OCI-LY7 (cell line): ENCODE measurements around the gene CHST8. TPM values are rescaled to one million over a fixed set of nuclear protein-coding genes. Genes with fewer than 3 reads are reported as not detected.

ENCODE experiments used
- BruUV-seq: library from RNA; stranded (reverse); fragments of 400-500 nt; replicated peaks from 2 replicates; lab custom pipeline; 2021; lab: Mats Ljungman, UMichigan
- CTCF ChIA-PET: fragments of 300-600 bp; sonication (Branson Sonifier 250); formaldehyde crosslinking; loops from one replicate; lab custom pipeline; 2022; ENCODE audit warnings: antibody characterized with exemption; ENCODE audit not compliant: unreplicated experiment; lab: Charles Lee
- POLR2A ChIA-PET: fragments of 300-600 bp; sonication (Branson Sonifier 250); formaldehyde crosslinking; loops from one replicate; lab custom pipeline; 2022; ENCODE audit warnings: antibody characterized with exemption; lab: Charles Lee
- DNase-seq: peaks from one replicate; pipeline ENCODE4 v3.0.0-alpha.2; 2015; ENCODE audit warnings: low spot score
- H2AFZ ChIP-seq: fragments of 200-600 bp; sonication (generic), shearing (Covaris generic); 2 replicates; pipeline ENCODE4 v1.6.1; 2014; ENCODE audit warnings: mild to moderate bottlenecking, antibody characterized with exemption, low read length, moderate library complexity
- H3K27ac ChIP-seq: fragments of 200-600 bp; sonication (generic); 2 replicates; pipeline ENCODE4 v1.5.1; 2014; ENCODE audit warnings: mixed run types, low read depth, mild to moderate bottlenecking, moderate library complexity, low read length, inconsistent platforms; ENCODE audit not compliant: poor library complexity, severe bottlenecking
- H3K36me3 ChIP-seq: fragments of 200-600 bp; sonication (generic); 2 replicates; pipeline ENCODE4 v1.6.1; 2014; ENCODE audit warnings: mild to moderate bottlenecking, antibody characterized with exemption, low read length, moderate library complexity, mixed read lengths; ENCODE audit not compliant: insufficient read depth
- H3K4me1 ChIP-seq: fragments of 200-600 bp; sonication (generic); 2 replicates; pipeline ENCODE4 v1.5.1; 2014; ENCODE audit warnings: mild to moderate bottlenecking, low read length; ENCODE audit not compliant: insufficient read depth, poor library complexity, severe bottlenecking
- H3K4me2 ChIP-seq: fragments of 200-600 bp; sonication (generic); 2 replicates; pipeline ENCODE4 v1.6.1; 2014; ENCODE audit warnings: mild to moderate bottlenecking, low read length
- H3K4me3 ChIP-seq: fragments of 200-600 bp; sonication (generic); 2 replicates; pipeline ENCODE4 v1.5.1; 2014; ENCODE audit warnings: mild to moderate bottlenecking, low read depth, low read length; ENCODE audit not compliant: poor library complexity, severe bottlenecking
- H3K79me2 ChIP-seq: fragments of 200-600 bp; sonication (generic); 2 replicates; pipeline ENCODE4 v1.6.1; 2016; ENCODE audit warnings: low read depth, mild to moderate bottlenecking, low read length, moderate library complexity, mixed read lengths; ENCODE audit not compliant: insufficient read depth
- H3K9me2 ChIP-seq: fragments of 200-600 bp; sonication (generic); 2 replicates; pipeline ENCODE4 v1.6.1; 2016; ENCODE audit warnings: mild to moderate bottlenecking, low read length, mixed read lengths; ENCODE audit not compliant: insufficient read depth
- H3K9me3 ChIP-seq: fragments of 200-600 bp; sonication (generic); 2 replicates; pipeline ENCODE4 v1.6.1; 2014; ENCODE audit warnings: mild to moderate bottlenecking, mixed run types, low read length, mixed read lengths
- H4K20me1 ChIP-seq: fragments of 200-600 bp; sonication (generic); 2 replicates; pipeline ENCODE4 v1.6.1; 2014; ENCODE audit warnings: mild to moderate bottlenecking, antibody characterized with exemption, low read length, moderate library complexity, mixed read lengths; ENCODE audit not compliant: insufficient read depth
- CTCF ChIP-seq: fragments of 200-600 bp; sonication (generic); conservative IDR thresholded peaks from 2 replicates; pipeline ENCODE4 v1.5.1; 2014; ENCODE audit warnings: mild to moderate bottlenecking, antibody characterized with exemption, low read length, moderate library complexity, mixed read lengths
- EZH2phosphoT487 ChIP-seq: fragments of 200-600 bp; sonication (generic); IDR thresholded peaks from 2 replicates; pipeline ENCODE4 v1.6.1; 2018; ENCODE audit warnings: low read depth, borderline replicate concordance, mild to moderate bottlenecking, mixed run types, antibody characterized with exemption, low read length, moderate library complexity, mixed read lengths
- intact Hi-C: fragments of 100-400 bp; cut with micrococcal nuclease; formaldehyde crosslinking; loops from one replicate; pipeline ENCODE4 v1.10.0; 2022; ENCODE audit not compliant: unreplicated experiment
- total RNA-seq, 2 experiments: library from RNA; depleted of rRNA in 1 of 2; stranded (reverse); fragments of >200 nt in 1 of 2; shearing (Covaris generic) in 1 of 2; gene quantifications; 2 replicates each; pipeline ENCODE4 v1.2.3, GENCODE V29; 2014 to 2022

Gene CHST8
- total RNA-seq, 2 experiments from 2014 or later: not detected

GRCh38 chr19:33722456-33723239 lies 100.9 kb downstream of the CHST8 start:
- DNase-seq: no peak
- Histone ChIP-seq H3K4me3 (no peak overlapping the region), H3K9me2 (no peaks in the 10 kb centered on the region), H3K4me1 (no peaks in the 10 kb centered on the region), H3K4me2 (no peak overlapping the region), H3K9me3 (no peaks in the 10 kb centered on the region), H3K27ac (no peak overlapping the region), H3K36me3 (no peaks in the 10 kb centered on the region), H2AFZ (no peak overlapping the region), H4K20me1 (no peaks in the 10 kb centered on the region), H3K79me2 (no peaks in the 10 kb centered on the region)
- TF ChIP-seq CTCF: no peak
- no peak for TF ChIP-seq EZH2phosphoT487
- intact Hi-C loops: no loop called here
- ChIA-PET POLR2A (no interaction called here), CTCF (no interaction called here)
- BruUV-seq: no TSS peak

- Histone ChIP-seq H3K9me2 (no peaks in the 10 kb centered on the region), H3K4me3 (no peak overlapping the region), H2AFZ (no peak overlapping the region), H3K27ac (no peak overlapping the region), H3K4me1 (no peaks in the 10 kb centered on the region), H3K4me2 (no peak overlapping the region), H4K20me1 (no peaks in the 10 kb centered on the region), H3K36me3 (no peaks in the 10 kb centered on the region), H3K9me3 (no peaks in the 10 kb centered on the region), H3K79me2 (no peaks in the 10 kb centered on the region)
- intact Hi-C loops: no loop called here
- ChIA-PET POLR2A (no interaction called here), CTCF (no interaction called here)
- no TSS peak for BruUV-seq
- DNase-seq: no peak
- TF ChIP-seq CTCF (no peak), EZH2phosphoT487 (no peak)
Observed at GRCh38 chr19:33723512-33723911, 101.8 kb downstream of the CHST8 start.

- Histone ChIP-seq H3K4me3 (no peak overlapping the region), H3K79me2 (no peaks in the 10 kb centered on the region), H3K9me3 (no peaks in the 10 kb centered on the region), H3K36me3 (no peaks in the 10 kb centered on the region), H3K27ac (no peak overlapping the region), H4K20me1 (no peaks in the 10 kb centered on the region), H3K4me2 (no peak overlapping the region), H2AFZ (no peak overlapping the region), H3K9me2 (no peaks in the 10 kb centered on the region), H3K4me1 (no peaks in the 10 kb centered on the region)
- DNase-seq: no peak
- CTCF ChIA-PET: no interaction called here
- intact Hi-C loops: no loop called here
- TF ChIP-seq CTCF: no peak
- no peak for TF ChIP-seq EZH2phosphoT487
- BruUV-seq: no TSS peak
- POLR2A ChIA-PET: no interaction called here
Observed at GRCh38 chr19:33724021-33724720, 102.4 kb downstream of the CHST8 start.
